Neural progenitor cell (in vitro differentiated cells): ENCODE measurements around the gene FFAR3. TPM values are rescaled to one million over a fixed set of nuclear protein-coding genes. Genes with fewer than 3 reads are reported as not detected.
A peak's percentile ranks its signal among the peaks of the same experiment; 100 is the strongest.

ENCODE experiments used
- DNase-seq: peaks from one replicate; pipeline ENCODE4 v3.0.0-alpha.2; 2016; ENCODE audit warnings: low spot score
- H2AFZ ChIP-seq: fragments of 200-600 bp; sonication (generic); replicated peaks from 2 replicates; pipeline ENCODE4 v1.6.1; 2016; ENCODE audit warnings: antibody characterized with exemption
- H3F3A ChIP-seq: fragments of 200-600 bp; sonication (generic); 2 replicates; pipeline ENCODE4 v1.6.1; 2016; ENCODE audit warnings: antibody characterized with exemption, low read depth
- H3K27ac ChIP-seq: fragments of 200-600 bp; sonication (generic); 2 replicates; pipeline ENCODE4 v1.5.1; 2016; ENCODE audit warnings: mild to moderate bottlenecking
- H3K27me3 ChIP-seq: fragments of 200-600 bp; sonication (generic); 2 replicates; pipeline ENCODE4 v1.6.1; 2016; ENCODE audit warnings: mild to moderate bottlenecking, moderate library complexity
- H3K36me3 ChIP-seq: fragments of 200-600 bp; sonication (generic); 2 replicates; pipeline ENCODE4 v1.5.1; 2016
- H3K4me1 ChIP-seq: fragments of 200-600 bp; sonication (generic); 2 replicates; pipeline ENCODE4 v1.6.1; 2016; ENCODE audit warnings: mixed run types
- H3K4me2 ChIP-seq: fragments of 200-600 bp; sonication (generic); 2 replicates; pipeline ENCODE4 v1.6.1; 2016
- H3K4me3 ChIP-seq: fragments of 200-600 bp; sonication (generic); 2 replicates; pipeline ENCODE4 v1.5.1; 2016
- H3K79me2 ChIP-seq: fragments of 200-600 bp; sonication (generic); 2 replicates; pipeline ENCODE4 v1.6.1; 2016; ENCODE audit warnings: low read depth
- H3K9ac ChIP-seq: fragments of 200-600 bp; sonication (generic); 2 replicates; pipeline ENCODE4 v1.6.1; 2016
- H3K9me3 ChIP-seq: fragments of 200-600 bp; sonication (generic); 2 replicates; pipeline ENCODE4 v1.5.1; 2016; ENCODE audit warnings: low read depth
- H4K20me1 ChIP-seq: fragments of 200-600 bp; sonication (generic); 2 replicates; pipeline ENCODE4 v1.6.1; 2016; ENCODE audit warnings: low read depth
- H3K27ac Mint-ChIP-seq: 3 replicates; pipeline ENCODE4 v1.8.0; 2021; ENCODE audit warnings: mixed read lengths
- H3K27me3 Mint-ChIP-seq: 2 replicates; pipeline ENCODE4 v1.8.0; 2022; ENCODE audit warnings: low read depth, mild to moderate bottlenecking, inconsistent platforms, moderate library complexity, mixed read lengths; ENCODE audit not compliant: insufficient read depth
- H3K36me3 Mint-ChIP-seq: 3 replicates; pipeline ENCODE4 v1.8.0; 2021; ENCODE audit warnings: mixed read lengths
- H3K4me1 Mint-ChIP-seq: 3 replicates; pipeline ENCODE4 v1.8.0; 2021; ENCODE audit warnings: mixed read lengths
- H3K4me3 Mint-ChIP-seq: 3 replicates; pipeline ENCODE4 v1.8.0; 2021; ENCODE audit warnings: mild to moderate bottlenecking, moderate library complexity, mixed read lengths
- H3K9me3 Mint-ChIP-seq: 3 replicates; pipeline ENCODE4 v1.8.0; 2020; ENCODE audit warnings: mixed read lengths
- CTCF ChIP-seq: fragments of 200-600 bp; sonication (generic); IDR thresholded peaks from 2 replicates; pipeline ENCODE4 v1.5.1; 2017; ENCODE audit warnings: antibody characterized with exemption, mild to moderate bottlenecking
- EZH2 ChIP-seq: fragments of 200-600 bp; sonication (generic); IDR thresholded peaks from 2 replicates; pipeline ENCODE4 v1.6.1; 2017; ENCODE audit warnings: antibody characterized with exemption, mild to moderate bottlenecking, moderate library complexity
- EZH2phosphoT487 ChIP-seq: fragments of 200-600 bp; sonication (generic); IDR thresholded peaks from 2 replicates; pipeline ENCODE4 v1.6.1; 2017; ENCODE audit warnings: antibody characterized with exemption
- total RNA-seq: library from RNA; depleted of rRNA; stranded (reverse); fragments of >200 nt; gene quantifications from 2 replicates; pipeline ENCODE4 v1.2.3, GENCODE V29; 2015; ENCODE audit warnings: low replicate concordance

The FFAR3 gene
- total RNA-seq, 1 donor from 2014 or later = not detected

GRCh38 chr19:35352448-35353304 lies 5.6 kb upstream of the FFAR3 start:
- H3K36me3 ChIP-seq = no peaks in the 10 kb centered on the region
- H3K27me3 ChIP-seq = peaks cover 29% of the 10 kb centered on the region
- H3K9ac ChIP-seq = no peak overlapping the region
- Mint-ChIP-seq H3K27me3 (peaks cover 6% of the 10 kb centered on the region), H3K9me3 (no peaks in the 10 kb centered on the region), H3K4me1 (peaks cover 8% of the 10 kb centered on the region), H3K36me3 (no peaks in the 10 kb centered on the region), H3K27ac (peak overlapping the region; percentile 72), H3K4me3 (peak overlapping the region; percentile 38)
- DNase-seq = peak; percentile 84
- no peak overlapping the region for H3K4me2 ChIP-seq
- H4K20me1 ChIP-seq = no peaks in the 10 kb centered on the region
- TF ChIP-seq CTCF (peak; percentile 87), EZH2 (no peak), EZH2phosphoT487 (no peak)
- no peak overlapping the region for H3K4me3 ChIP-seq
- H3F3A ChIP-seq = no peaks in the 10 kb centered on the region
- H3K27ac ChIP-seq = no peak overlapping the region
- H3K4me1 ChIP-seq = no peaks in the 10 kb centered on the region
- no peaks in the 10 kb centered on the region for H3K79me2 ChIP-seq
- H3K9me3 ChIP-seq = no peaks in the 10 kb centered on the region
- H2AFZ ChIP-seq = peak overlapping the region; percentile 89

- Histone ChIP-seq H3K36me3 (no peaks in the 10 kb centered on the region), H3K4me2 (no peak overlapping the region)
Observed at GRCh38 chr19:35353635-35354034, 4.6 kb upstream of the FFAR3 start.

GRCh38 chr19:35354898-35355297 lies 3.4 kb upstream of the FFAR3 start:
- TF ChIP-seq EZH2phosphoT487 = no peak
- no peak for TF ChIP-seq CTCF
- no peak for TF ChIP-seq EZH2
- no peaks in the 10 kb centered on the region for H3K36me3 ChIP-seq
- H3K27me3 Mint-ChIP-seq = peaks cover 2% of the 10 kb centered on the region
- no peak overlapping the region for H3K27ac ChIP-seq
- no peak overlapping the region for H3K4me3 Mint-ChIP-seq
- H3K4me2 ChIP-seq = no peak overlapping the region
- H3K4me1 Mint-ChIP-seq = peaks cover 5% of the 10 kb centered on the region
- H3K4me1 ChIP-seq = no peaks in the 10 kb centered on the region
- H2AFZ ChIP-seq = no peak overlapping the region
- no peaks in the 10 kb centered on the region for H3F3A ChIP-seq
- H3K9me3 ChIP-seq = no peaks in the 10 kb centered on the region
- H3K36me3 Mint-ChIP-seq = no peaks in the 10 kb centered on the region
- no peaks in the 10 kb centered on the region for H3K9me3 Mint-ChIP-seq
- no peak overlapping the region for H3K9ac ChIP-seq
- H3K27ac Mint-ChIP-seq = peak overlapping the region; percentile 32
- no peaks in the 10 kb centered on the region for H3K79me2 ChIP-seq
- no peak overlapping the region for H3K4me3 ChIP-seq
- peaks cover 7% of the 10 kb centered on the region for H3K27me3 ChIP-seq
- no peaks in the 10 kb centered on the region for H4K20me1 ChIP-seq
- DNase-seq = no peak

More at GRCh38 chr19:35353635-35354034, 4.6 kb upstream of the FFAR3 start:
- Histone ChIP-seq H3K27ac (no peak overlapping the region), H3K4me1 (no peaks in the 10 kb centered on the region), H3K79me2 (no peaks in the 10 kb centered on the region), H3K27me3 (peaks cover 19% of the 10 kb centered on the region), H4K20me1 (no peaks in the 10 kb centered on the region), H3K9ac (no peak overlapping the region), H3K9me3 (no peaks in the 10 kb centered on the region), H3K4me3 (no peak overlapping the region), H2AFZ (no peak overlapping the region), H3F3A (no peaks in the 10 kb centered on the region)
- Mint-ChIP-seq H3K4me3 (no peak overlapping the region), H3K27ac (no peak overlapping the region), H3K36me3 (no peaks in the 10 kb centered on the region), H3K27me3 (peaks cover 2% of the 10 kb centered on the region), H3K4me1 (peaks cover 8% of the 10 kb centered on the region), H3K9me3 (no peaks in the 10 kb centered on the region)
- DNase-seq = no peak
- TF ChIP-seq EZH2 (no peak), CTCF (no peak), EZH2phosphoT487 (no peak)
